GM21447 (cell line): Measurements from ENCODE around the gene KIAA0513.

Experiments
- ATAC-seq: cut with Tn5 transposase; IDR thresholded peaks from one replicate; pipeline ENCODE4 v1.9.1; 2021; ENCODE audit not compliant: unreplicated experiment

KIAA0513 gene

DNA sequence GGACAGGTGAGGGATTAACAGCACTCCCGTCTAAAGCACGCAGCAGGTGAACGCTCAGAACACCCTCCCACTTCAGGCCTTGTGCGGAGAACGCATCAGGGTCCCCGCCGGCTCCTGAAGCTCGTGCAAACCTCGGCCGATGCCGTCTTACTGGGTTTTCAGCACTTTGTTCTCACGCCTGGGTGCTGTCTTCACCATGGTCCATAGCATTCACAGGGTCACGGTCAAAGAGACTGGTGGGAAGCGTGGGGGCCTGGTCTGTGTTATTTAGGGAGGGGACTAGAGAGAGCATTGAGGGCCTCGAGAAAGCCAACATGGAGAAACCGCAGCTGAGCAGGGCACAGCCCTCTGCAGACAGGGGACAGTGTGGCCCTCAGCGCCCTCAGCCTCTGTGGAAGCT is 58.1 kb downstream of the KIAA0513 start:
- ATAC-seq = no peak

DNA sequence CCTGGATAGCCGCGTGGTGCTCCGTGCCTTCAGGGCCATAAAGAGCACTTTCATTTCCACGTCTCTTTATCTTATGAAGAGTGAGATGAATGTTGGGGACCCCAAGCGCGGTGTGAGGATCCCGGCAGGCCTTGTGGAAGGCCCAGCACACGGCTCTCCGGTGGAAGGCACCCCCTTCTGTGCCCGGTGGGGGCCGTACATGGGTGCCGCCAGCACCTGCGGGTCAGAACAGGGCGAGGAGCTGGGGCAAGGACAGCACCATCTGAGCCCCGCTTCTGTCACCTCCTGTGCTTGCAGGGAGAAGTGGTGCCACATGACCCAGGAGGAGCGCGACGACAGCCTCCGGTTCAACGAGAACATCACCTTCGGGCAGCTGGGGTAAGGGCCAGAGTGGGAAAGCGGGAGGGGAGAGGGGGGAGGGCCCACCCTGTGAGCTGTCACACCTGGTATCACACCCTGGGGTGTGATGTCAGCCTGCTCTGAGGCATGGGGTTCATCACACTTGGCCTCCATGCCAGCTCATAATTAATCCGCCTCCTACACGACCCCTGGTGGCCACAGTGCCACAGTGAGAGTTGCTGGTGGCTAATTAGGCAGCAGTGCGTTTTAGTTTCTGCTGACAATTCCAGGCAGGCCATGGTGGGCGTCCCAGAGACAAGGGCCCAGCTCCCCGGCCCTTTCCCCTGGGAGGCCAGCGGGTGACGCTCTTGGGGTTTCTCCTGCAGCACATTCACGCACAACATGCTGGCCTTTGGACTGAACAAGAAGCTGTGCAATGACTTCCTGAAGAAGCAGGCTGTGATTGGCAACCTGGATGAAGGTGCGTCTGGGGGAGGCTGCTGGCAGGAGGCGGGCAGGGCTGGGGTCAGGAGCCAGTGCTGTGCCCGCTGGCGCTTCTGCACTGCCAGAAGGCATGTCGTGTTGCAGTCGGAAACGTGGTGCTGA is 59.0 kb downstream of the KIAA0513 start:
- ATAC-seq = no peak

DNA sequence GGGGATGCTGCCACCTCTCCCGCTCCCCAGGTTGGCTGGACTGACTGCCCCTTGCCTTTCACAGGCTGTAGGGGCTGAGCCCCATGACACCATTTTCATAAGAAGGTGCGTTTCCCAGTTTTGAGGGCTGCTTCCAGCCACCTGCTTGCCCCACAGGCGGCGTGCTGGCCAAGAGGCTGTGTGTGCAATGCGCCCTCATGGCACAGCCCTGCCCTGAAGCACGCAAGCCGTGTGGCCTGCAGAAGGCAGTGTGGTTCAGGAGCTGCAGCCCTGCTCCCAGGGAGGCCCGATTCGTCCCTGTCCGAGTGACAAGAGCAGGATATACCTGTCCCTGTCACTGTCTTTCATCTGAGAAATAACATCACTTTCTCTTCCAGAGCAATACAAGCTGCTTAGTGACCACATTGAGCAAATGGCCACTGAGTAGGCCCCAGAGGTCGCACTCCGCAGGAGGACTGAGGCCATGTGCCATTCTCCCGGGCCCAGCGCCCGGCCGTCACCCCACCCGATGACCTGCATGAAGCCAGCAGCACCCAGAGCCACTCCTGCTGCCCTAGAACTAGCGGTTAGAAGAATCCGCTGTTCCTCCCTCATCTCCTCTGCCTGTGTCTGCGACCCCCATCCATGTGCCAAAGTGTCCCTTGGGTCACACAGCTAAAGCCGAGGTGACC is 60.4 kb downstream of the KIAA0513 start:
- no peak for ATAC-seq

DNA sequence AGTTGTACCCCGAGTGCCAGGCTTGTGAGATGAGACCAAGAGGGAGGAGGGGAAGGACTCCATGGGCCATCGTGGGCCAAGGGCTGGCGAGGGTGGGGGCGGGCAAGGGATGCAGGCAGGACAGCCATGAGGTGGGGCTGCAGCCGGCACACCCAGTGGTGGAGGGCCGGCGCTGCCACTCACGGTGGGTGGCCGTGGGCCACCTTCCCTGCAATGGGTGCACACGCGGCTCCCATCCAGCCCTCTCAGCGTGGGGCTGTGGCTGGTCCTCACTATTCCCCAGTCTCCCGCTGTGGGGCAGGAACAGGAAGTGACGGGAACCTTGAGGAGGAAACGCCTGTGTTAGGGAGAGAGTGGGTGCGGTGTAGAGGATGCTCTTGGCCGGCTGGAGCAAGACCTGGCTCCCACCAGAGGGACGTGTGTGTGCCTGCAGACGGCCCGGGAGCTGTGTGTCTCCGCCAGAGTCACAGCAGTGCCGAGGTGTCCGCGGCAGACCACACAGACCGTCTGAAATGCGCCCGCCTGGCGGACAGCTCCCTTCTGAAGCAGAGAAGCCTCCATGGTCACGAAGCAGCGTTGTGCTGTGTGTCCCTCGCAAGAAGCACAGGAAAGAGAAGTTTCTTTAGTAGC is 61.1 kb downstream of the KIAA0513 start:
- ATAC-seq = no peak

DNA sequence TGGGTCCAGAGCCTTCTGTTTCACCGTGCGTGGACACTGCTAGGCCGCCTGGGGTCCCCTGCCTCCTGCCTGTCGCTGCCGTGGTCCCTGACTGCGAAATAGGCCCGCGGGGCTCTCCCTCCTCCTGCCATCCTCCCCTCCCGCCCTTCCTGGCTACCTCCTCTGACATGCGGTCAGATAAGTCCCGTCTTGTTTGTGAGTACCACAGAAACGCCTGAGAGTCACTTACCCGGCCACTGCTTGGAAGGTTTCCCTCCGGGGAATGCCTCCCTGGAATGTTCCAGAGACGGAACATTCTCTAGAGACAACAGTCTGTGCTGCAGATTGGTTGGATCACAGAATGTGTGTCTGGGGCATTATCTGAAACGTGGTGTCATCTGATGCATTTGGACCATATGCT is 61.9 kb downstream of the KIAA0513 start:
- ATAC-seq = no peak

DNA sequence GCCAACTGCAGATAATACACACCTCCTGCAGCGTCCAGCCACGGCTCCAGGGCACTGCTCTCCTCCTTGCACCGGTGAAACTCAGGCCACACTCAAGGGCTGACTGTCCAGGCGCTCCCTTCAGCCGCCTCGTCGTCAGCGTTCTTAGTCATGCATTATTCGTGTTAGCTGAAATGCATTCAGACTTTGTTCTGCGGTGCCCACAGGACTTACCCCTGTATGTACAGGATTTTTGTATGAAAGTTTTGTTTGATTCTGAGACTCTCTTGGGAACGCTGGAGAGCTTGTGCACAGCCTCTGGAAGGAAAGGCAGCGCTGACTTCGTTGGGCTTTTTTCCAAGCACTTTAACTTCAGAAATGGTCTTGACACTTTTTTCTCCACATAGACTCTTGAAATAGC is 62.6 kb downstream of the KIAA0513 start:
- ATAC-seq = no peak

DNA sequence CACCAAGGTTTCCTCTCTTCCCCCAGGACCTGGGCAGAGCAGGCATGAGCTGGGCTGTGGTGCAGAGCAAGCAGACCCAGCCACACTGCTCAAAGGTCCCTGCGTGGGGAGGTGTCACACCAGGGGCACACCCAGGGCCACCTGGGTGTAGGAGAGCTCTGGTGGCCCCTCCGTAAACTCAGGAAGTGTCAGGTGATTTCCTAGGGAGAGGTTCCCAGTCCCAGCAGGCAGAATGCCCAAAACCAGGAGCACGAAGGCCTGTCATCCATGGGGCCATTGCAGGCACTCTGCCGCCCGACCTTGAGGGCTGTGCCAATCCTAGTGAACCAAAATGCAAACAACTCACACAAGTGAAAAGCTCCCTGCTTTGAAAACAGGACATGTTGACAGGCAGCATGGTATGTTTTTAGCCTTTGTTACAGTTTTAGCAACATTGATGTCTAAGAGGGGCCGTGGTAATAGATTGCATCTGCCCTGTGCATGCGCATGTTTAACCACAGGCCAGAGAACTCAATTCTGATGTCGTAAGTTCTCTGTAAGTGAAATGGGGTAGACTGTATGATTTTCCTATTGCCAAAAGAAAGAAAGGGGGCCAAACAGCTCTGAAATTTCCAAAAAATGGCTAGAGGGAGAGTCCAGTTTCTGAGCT is 63.4 kb downstream of the KIAA0513 start:
- no peak for ATAC-seq

DNA sequence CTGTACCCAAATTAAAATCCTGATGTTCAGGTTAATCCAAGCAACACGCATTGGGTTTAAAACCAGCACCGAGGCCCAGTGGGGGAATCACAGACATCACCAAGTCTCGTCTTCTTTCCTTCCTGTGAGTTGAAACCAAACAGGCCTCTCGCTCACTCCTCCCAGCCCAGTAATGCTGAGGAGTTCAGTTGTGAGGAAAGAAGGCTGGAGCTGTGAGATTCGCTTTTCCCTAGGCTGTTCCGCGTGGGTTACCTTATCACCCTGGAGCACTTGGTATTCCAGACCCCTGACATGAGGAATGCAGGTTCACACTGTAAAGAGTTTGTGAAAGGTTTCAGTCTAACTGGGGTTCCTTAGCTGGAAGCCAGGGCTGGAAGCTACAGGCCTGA is 63.9 kb downstream of the KIAA0513 start:
- no peak for ATAC-seq

DNA sequence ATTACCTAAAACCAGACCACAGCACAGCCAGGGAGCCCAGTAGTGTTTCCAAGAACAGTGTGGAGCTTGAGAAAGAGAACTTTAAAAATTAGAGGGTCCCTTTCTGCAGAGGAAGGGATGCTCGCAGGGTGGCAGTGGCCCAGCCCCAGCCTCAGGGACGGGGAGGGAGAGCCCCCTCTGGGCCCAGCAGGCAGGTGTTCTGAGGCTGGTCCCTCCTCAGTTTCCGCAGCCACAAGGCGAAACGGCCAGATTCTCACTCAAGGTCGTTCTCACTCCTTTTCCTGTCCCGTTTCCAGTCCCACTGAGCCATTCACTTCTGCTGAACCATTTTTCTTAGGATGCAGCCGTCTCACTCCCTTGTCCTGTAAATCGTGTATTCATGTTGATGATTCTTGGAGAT is 64.7 kb downstream of the KIAA0513 start:
- no peak for ATAC-seq

DNA sequence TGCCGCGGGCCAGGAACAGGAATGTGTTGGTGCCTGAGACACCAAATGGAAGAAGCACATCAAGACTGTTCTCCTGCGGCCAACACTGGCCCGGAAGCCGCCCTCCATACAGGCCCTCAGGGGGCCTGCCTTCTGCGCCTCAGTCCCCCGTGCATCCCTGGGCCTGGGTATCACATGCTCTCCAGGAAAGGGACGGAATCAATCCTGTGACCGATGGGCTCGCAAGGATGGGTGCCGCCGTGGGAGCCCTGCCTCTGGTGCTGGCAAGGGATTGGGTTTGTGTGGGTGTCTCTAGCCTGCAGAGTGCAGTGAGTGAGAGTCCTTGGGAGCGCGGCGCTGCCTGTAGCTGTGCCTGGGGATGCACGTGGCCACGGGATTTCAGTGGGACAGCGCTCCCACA is 65.3 kb downstream of the KIAA0513 start:
- no peak for ATAC-seq

DNA sequence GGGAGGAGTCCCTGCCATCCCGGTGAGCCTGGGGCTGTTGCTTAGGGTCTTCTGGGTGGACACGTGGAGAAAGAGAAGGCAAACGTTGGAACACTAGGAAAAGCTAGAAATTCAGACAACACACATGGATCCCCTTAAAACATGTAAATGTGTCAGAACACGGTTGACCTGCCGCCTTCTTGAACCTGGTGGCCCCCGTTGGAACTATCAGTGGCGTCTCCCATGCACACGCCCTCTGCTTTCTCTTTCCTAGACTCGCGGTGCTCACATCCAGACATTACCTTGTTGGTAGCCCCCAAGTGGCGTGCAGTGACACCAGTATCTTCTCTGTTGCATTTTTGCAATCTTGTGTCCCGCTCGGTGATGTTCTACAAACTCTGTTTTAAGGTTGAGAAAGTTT is 66.1 kb downstream of the KIAA0513 start:
- ATAC-seq = no peak

DNA sequence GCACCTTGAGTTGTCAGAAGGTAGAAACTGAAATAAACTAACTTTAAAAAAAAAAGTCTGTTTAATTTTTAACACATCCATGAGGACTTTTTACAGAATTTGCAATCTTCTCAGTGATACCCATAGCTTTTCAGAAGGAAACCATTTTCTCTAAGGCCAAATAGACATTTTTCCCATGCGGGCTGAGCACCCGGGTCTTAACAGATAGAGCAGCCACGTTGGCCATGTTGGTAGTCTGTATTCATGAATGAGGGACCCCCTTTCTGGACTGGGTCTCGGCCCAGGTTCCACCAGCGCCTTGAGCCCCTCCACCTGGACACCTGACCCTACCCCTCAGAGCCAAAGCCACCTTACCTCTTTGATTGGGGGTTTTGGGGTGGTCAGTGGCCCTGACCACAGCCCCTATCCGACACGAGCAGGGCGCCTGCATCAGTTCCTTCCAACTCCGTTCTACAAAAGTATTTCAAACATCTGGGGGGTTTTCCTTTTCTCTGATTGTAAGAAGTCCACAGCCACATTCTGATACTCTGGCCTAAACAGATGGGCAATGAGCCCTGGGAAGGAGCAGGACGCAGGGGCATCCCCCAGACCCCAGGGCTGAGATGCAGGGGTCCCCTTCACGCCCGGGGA is 66.7 kb downstream of the KIAA0513 start:
- no peak for ATAC-seq

DNA sequence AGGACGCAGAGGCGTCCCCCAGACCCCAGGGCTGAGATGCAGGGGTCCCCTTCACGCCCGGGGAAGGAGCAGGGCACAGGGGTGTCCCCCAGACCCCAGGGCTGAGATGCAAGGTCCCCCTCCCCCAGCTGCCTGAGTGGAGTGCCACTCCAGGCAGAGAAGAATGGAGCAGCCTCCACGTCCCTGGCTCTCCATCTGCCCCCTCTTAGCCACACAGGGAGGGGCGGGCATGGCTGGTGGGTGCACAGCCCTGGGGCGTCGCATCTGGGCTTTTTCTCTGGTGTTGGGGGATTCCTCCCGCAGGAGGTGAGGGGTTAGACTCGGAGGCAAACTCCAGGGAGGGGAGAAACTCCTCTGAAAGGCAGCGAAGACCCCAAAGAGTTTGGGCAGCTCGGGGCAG is 67.2 kb downstream of the KIAA0513 start:
- ATAC-seq = no peak

DNA sequence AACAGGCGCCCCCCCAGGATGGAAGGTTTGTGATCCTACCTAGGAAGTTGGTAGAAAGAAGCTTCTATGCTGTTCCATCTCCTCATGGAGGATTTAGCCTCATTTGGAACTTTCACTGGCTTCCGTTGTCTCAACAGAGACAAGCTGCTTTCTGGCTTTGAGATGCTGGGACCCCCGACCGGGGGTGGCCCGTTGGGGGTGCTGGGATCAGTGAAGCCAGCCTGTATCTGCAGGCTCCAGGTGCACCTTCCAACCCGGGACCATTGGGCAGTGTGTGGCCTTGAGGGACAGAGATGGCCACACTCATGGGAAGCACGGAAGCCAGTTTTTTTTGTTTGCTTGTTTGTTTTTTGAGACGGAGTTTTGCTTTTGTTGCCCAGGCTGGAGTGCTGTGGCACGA is 69.3 kb downstream of the KIAA0513 start:
- ATAC-seq = no peak

DNA sequence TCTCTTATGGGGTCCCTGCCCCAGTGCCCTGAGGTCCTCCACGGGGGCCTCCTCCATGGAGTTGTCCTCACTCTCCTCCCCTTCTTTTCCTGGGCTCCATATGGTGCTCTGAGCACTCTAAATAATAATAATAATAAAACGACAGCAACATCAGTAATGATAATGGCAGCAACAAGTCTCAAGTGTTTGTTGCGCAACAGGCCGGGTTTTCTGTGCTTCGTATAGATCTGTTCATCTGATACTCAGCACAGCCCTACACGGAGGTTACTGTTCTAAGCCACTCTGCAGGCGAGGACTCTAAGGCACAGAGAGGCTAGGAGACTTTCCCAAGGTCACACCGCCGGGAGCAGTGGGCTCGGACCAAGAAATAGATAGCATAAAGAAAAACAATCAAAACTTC is 71.0 kb downstream of the KIAA0513 start:
- no peak for ATAC-seq

DNA sequence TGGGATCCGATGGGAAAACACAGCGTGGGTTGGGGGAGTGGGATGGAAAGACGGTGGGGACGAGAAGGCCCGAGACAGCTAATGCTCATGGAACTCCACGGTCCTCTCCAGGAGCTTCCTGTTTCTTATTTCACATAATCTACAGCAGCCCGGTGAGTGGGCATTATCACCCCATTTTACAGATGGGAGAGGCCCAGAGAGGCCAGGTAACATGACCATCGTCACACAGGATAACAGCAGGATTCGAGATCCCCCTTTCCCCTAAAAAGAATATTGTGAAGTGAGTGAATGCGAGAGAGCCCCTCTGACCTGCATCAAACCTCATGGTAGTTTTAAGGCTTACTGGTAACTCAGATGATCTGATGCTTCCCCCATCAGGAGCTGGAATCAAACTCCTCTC is 72.7 kb downstream of the KIAA0513 start:
- no peak for ATAC-seq

DNA sequence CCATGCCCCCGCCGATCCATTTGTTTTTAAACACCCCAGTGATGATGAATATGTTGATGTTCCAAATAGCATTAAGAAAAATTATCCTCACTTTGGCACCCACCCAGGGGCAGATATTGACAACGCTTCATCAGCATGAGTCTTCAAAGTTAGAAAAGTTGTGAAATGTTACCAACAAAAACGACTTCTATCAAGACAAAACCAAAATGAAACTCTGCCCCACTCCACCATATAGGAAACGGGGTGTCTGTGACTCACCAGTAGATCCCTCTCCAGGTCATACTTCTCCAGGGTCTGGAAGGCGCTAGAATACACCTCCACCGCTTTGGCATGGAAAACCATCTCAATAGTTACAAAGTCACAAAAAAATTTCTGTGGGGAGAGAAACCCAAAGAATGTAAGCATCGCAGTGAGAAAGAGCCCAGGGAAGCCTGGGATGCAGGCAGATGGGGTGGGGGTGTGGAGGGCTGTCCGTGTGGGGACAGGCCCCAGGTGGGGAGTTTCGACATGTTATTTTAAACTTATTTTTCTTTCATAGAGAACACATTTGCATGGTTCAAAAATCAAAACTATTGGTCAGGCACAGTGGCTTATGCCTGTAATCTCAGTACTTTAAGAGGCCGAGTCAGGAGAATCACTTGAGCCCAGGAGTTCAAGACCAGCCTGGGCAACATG is 74.5 kb downstream of the KIAA0513 start:
- no peak for ATAC-seq

DNA sequence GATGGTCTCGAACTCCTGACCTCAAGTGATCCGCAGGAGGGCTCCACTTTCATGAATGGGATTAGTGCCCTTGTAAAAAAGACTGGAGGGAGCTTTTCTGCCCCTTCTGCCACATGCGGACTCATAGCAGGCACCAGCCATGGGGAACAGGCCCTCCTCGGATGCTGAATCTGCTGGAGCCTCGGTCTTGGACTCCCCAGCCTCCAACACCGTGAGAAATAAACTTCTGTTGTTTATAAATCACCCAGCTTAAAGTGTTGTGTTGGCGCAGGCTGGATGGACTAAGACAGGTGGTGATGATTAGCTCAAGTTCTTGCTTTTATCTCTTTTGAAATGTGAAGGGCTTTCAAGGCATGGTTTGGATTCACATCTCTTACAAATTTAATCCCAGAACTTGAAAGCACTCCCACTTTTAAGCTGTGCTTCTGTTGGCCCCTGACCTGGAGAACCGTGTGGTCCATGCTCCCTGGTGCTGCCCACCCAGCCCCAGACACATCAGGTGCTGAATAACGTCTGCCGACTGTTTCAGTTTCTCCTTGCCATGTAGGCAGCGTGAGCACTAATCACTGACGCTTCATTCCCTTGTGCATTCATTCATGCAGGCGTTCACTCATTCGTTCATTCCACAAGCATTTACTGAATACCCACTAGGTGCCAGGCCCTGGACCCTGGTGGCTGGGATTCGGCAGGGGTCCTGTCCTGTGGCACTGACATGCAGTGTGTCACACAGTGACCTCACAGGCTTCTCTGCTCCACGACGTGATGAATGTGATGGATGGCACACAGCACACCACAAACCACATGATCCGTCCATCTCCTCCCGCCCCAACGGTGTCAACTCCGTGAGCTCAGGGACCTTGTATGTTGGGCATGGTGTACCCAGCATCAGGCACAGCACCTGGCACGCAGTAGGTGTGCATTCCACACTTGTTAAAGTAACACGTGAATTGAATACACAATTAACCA is 75.8 kb downstream of the KIAA0513 start:
- no peak for ATAC-seq

DNA sequence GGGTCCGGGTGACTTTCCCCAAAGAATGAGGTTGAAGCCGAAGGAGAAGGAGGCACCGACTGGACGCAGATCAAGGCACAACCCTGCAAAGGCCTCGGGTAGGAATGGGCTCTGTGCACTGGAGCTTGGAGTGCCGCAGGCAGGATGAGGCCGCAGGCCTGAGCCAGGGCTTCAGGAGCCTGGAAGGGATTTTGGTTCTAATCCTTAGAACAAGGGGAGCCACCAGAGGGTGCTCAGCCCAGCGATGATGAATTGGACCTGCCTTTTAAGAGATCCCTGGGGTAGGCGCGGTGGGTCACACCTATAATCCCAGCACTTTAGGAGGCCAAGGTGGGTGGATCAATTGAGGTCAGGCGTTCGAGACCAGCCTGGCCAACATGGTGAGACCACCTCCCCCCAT is 76.6 kb downstream of the KIAA0513 start:
- ATAC-seq = no peak
